K562 treated with DMSO at 1 percent for 4 hours (cell line): ENCODE data around the gene ANP32B. TPM values are rescaled to one million over a fixed set of nuclear protein-coding genes. Genes with fewer than 3 reads are reported as not detected.

ENCODE experiments used
- total RNA-seq: library from RNA; unstranded; fragments of 300-600 nt; gene quantifications from 2 replicates; pipeline ENCODE4 v1.2.3, GENCODE V29; 2022; ENCODE audit not compliant: insufficient read depth

ANP32B gene
- total RNA-seq: 348 and 405 TPM in 2 replicates

GRCh38 chr9:97982683-97983588 lies at the start of gene ANP32B:
Gene ANP32B (plus strand): TSS chr9:97983341. CDS start chr9:97983556, 215 bp downstream.

GRCh38 chr9:97938081-97938644 lies 45.0 kb upstream of the ANP32B start, which contains the start of gene HEMGN:
Gene HEMGN (minus strand): TSS chr9:97938172. CDS start chr9:97938136, 36 bp downstream.

GRCh38 chr9:98056269-98057137 lies 73.4 kb downstream of the ANP32B start, which contains the start of gene NANS:
Gene NANS (plus strand): TSS chr9:98056732. CDS start chr9:98056809, 77 bp downstream.

Other genes with a start within 250 kb of the ANP32B start
- gene FOXE1, start 130.1 kb upstream of the ANP32B start, total RNA-seq: not detected in 2 replicates
- 4.7 and 8.6 TPM in 2 replicates for gene TRMO, start 60.8 kb upstream of the ANP32B start, total RNA-seq
- 6.6 and 7.4 TPM in 2 replicates for gene HEMGN, start 45.2 kb upstream of the ANP32B start, total RNA-seq
- gene NANS, start 73.4 kb downstream of the ANP32B start, total RNA-seq: 251 and 260 TPM in 2 replicates
- 12.1 and 14.7 TPM in 2 replicates for gene TRIM14, start 135.9 kb downstream of the ANP32B start, total RNA-seq
- gene CORO2A, start 209.3 kb downstream of the ANP32B start, total RNA-seq: 10.4 and 12.6 TPM in 2 replicates